Kidney glomerular epithelial cell (primary cell): ENCODE measurements around the gene RNF38.
"Not testable (repeated sequence)": the region's sequence is repeated elsewhere in the genome, so short reads cannot be mapped to it uniquely, and the experiment has no call there.

Experiments used
- DNase-seq: peaks from one replicate; lab custom pipeline; 2025; lab: John Stamatoyannopoulos, UW

RNF38 gene

DNA sequence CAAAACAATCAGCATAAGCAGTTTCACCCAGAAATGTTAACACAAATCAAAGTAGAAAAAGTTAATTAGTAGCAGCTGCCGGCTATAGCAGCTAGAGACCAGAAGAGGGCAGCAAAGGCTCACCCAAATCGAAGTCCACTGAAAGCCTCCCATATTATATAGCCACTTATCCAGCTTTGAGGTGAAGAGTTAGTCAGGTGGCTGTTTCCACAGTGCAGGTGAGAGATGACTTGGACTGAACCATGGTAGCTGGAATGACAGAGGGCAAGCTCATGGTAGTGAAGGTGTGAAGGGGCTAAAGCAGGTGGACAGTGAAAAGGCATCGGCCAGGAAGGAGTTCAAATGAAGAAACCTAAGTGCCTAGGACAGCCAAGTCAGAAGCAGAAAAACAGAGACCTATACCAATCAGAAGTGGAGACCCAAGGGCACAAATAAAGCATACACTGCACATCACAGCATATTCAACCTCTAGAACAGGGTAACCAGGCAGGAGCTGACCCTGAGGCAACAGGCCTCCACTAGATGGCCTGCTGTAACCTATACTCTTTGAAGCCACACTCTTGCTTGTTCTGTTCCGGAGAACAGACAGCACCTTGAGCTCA lies 7.2 kb upstream of the RNF38 start:
- DNase-seq, result peak; percentile 57

GRCh38 chr9:36402536-36402935 lies 2.5 kb upstream of the RNF38 start:
- DNase-seq, result no peak

- DNase-seq, result no peak
Measured at GRCh38 chr9:36401897-36402480, 1.9 kb upstream of the RNF38 start.

DNA sequence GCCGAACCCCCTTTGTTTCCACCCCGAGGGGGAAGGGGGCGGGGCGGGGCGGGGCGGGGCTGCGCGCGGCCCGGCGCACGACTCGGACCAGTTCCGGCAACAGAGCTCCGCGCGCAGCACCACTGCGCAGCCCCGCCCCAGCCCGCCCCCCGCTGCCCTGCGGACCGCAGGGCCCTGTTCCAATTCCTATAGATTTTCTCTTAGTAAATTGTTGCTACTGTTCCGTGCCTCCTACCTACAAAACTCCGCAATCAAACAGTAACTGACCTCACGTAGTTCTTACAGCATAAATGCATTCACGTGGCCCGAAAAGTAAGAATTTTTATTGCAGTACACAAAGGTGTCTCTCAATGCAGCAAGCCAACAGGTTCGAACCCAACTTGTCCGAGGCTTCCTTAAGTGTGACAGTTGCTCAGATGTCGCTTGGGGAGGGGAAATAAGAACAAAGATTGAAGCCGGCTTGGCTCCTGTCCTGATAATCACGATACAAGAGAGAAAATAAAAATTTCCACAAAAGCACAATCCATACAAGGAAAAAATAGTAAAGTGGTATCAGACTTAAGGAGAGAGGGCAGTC lies 1.2 kb upstream of the RNF38 start:
- peak; percentile 71 for DNase-seq

GRCh38 chr9:36400332-36401163 lies 479 bp upstream of the RNF38 start:
- peak; percentile 73 for DNase-seq

DNA sequence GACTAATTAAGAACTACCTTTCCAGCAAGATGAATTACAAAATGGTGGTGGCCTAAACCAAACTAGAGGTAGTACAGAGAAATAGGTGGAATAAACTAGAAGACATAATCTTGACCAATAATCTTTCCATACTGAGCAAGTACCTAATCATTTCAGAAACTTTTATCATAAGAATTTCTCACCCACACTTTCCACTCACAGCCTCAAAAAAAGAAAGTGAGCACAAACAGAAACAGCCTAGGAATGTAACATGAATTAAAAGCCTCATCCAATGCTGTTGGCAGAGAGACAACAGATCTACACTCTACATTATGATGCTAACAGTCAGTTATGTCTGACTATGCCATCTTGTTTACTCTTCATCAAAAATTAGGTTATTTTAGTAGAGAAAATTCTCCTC lies 1.3 kb downstream of the RNF38 start:
- no peak for DNase-seq

DNA sequence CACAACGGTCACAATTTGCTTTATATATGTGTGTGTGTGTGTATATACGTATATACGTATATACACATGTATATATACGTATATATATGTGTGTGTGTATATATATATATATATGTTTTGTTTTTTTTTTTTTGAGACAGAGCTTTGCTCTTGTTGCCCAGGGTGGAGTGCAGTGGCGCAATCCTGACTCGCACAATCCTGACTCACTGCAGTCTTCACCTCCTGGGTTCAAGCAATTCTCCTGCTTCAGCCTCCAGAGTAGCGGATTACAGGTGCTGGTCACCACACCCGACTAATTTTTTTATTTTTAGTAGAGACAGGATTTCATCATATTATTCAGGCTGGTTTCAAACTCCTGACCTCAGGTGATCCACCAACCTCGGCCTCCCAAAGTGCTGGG lies 3.1 kb downstream of the RNF38 start:
- DNase-seq, result no peak

GRCh38 chr9:36392489-36392888 lies 7.6 kb downstream of the RNF38 start:
- DNase-seq, result no peak

DNA sequence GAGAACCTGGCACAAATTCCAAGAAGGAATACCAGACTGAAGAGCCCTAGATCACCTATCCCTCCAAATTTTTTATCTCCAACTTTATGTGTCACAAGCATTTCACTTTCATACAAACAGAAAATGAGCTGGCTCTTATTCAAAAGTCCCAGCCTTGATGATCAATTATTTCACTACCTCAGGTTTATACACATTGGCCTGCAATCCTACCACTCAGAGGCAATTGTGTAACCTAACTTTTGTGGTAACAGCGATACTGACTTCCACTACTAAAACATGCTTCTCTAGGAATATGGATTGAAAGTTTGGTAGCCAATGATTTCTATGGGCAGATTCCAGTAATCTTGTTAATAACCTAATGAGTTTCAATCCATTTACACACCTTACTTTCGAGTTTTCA lies 10.5 kb downstream of the RNF38 start:
- no peak for DNase-seq

DNA sequence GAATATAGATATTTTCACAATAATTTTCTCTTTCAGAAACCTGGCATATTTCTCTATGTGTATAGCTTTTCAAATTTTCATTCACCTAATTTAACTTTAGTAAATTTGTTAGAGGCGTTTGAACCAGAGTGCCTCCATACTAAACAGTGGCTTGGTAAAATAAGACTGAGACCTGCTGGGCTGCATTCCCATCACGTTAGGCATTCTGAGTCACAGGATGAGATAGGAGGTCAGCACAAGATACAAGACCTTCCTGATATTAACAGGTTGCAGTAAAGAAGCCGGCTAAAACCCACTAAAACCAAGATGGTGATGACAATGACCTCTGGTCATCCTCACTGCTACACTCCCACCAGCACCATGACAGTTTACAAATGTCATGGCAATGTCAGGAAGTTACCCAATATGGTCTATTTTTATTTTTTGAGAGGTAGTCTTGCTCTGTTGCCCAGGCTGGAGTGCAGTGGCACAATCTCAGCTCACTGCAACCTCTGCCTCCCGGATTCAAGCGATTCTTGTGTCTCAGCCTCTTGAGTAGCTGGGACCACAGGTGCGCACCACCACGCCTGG lies 13.6 kb downstream of the RNF38 start:
- not testable (repeated sequence) for DNase-seq

- DNase-seq, result no peak
Measured at GRCh38 chr9:36382484-36382883, 17.6 kb downstream of the RNF38 start.

DNA sequence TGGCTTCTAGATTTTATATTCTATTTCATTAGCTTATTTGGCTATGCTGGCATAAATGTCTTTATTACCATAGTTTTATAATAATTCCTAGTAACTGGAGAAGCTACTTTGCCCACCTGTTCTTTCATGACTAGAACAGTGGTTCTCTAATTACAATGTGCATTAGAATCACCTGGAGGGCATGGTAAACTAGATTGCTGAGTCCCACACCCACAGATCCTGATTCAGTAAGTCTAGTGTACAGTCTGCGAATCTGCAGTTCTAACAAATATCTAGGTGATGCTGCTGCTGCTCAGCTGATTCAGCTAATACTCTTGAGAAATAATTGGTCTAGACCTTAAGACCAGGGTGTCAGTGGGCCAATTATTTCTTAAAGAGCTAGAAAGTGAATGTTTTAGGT lies 35.5 kb downstream of the RNF38 start:
- no peak for DNase-seq

DNA sequence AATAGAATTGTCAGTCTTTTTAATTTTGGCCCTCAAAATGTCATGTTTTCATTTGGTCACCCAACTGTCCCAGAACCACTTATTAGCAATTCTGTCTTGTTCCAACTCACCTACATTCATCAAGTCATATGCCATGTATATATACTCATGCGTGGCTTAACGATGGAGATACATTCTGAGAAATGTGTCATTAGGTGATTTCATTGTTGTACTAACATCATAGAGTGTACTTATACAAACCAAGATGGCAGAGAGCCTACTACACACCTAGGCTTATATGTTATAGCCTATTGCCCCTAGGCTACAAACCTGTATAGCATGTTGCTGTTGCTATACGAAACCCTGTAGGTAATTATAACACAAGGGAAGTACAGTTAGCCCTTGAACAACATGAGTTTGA lies 36.6 kb downstream of the RNF38 start:
- no peak for DNase-seq

DNA sequence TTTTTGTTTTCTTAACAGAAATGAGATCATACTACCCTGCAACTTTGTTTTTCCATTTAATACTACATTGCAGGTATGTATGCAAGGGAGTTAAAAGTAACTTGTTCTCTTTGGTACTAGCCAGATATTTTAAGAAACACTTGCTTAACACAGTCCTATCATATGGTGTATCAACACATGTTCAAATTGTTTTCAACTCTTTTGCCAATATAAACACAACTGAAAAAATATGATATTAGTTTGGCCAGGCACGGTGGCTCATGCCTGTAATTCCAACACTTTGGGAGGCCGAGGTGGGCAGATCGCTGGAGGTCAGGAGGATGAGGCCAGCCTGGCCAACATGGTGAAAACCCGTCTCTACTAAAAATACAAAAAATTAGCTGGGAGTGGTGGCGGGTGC lies 41.6 kb downstream of the RNF38 start:
- no peak for DNase-seq

DNA sequence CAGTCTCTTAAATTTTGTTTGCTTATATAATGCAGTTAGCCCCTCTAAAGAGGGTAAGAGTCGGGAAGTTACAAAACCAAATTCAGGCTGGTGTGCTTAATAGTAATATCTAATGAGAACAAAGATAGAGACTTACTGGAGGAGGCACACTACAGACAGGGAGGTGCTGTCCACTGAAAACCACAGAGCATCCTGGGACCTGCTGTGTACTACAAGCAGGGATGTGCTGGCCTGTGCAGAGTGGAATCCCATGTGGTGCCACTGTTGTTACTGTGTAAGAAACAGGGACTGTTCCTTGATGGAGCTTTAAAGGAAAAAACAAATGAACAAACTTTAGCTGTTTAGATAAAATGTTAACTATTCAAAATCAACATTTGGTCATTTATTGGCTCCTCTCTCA lies 42.4 kb downstream of the RNF38 start:
- DNase-seq, result no peak

DNA sequence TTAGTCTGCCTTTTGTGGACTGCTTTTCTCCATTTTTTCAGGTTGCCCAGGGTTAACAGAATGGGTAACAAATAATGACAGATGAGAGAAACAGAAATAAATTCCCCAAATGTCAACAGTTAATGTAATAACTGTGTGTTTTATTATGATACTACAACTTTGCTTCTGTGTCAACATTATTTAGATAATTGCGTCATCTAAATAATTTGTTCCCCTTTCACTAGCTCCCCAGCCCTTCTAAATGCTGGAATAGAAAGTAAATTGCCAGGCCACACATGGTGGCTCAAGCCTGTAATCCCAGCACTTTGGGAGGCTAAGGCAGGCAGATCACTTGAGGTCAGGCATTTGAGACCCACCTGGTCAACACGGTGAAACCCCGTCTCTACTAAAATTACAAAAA lies 53.5 kb downstream of the RNF38 start:
- no peak for DNase-seq

- no peak for DNase-seq
Measured at GRCh38 chr9:36345103-36345846, 54.8 kb downstream of the RNF38 start.

- no peak for DNase-seq
Measured at GRCh38 chr9:36341936-36342577, 58.0 kb downstream of the RNF38 start.

DNA sequence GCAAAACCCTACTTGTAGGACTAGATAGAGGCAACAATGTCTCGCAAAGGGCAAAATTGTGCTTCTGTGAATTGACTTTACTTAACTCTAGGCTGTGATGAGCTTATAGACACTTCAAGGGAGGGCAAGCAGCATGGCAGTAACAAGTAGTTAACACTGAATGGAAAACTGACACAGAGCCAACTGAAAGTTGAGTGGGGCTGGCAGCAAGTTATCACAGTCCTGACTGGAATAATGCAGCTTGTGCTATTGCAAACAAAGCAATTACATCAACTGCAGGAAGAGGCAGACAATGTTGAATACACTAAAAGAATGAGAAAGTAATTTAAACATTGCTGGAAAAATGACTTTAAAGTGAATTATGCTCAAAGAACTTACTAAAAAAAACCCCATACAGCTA lies 62.2 kb downstream of the RNF38 start:
- DNase-seq, result no peak

GRCh38 chr9:36337002-36337401 lies 63.1 kb downstream of the RNF38 start:
- DNase-seq, result no peak

GRCh38 chr9:36336131-36336907 lies 63.8 kb downstream of the RNF38 start:
- no peak for DNase-seq
